Stimulated activated naive B cell treated with anti-CD40 and anti-IgM and Interleukin-4, amounts not matched to agents 10 μg/mL and 1 μg/mL and 100 μg/mL, for 72 hours (primary cell): ENCODE results near the gene TEX11.
"Not testable (repeated sequence)": the region's sequence is repeated elsewhere in the genome, so short reads cannot be mapped to it uniquely, and the experiment has no call there.

ENCODE experiments used
- ATAC-seq, 2 donors: fragments of 150-1000 bp; cut with Tn5 transposase; replicated peaks; 2 replicates each; pipeline ENCODE4 v1.10.0; 2021; ENCODE audit warnings: moderate library complexity in 1 of 2
- DNase-seq: peaks from one replicate; pipeline ENCODE4 v3.0.0; 2021
- H3K27ac Mint-ChIP-seq: one replicate; pipeline ENCODE4 v1.8.0; 2022; ENCODE audit warnings: mild to moderate bottlenecking, mixed read lengths
- H3K27me3 Mint-ChIP-seq, 2 donors: one replicate each; pipeline ENCODE4 v1.8.0; 2022; ENCODE audit warnings: mixed read lengths in 2 of 2
- H3K36me3 Mint-ChIP-seq, 2 donors: one replicate each; pipeline ENCODE4 v1.8.0; 2022; ENCODE audit warnings: mixed read lengths in 2 of 2, mild to moderate bottlenecking in 1 of 2
- H3K4me1 Mint-ChIP-seq, 2 donors: one replicate each; pipeline ENCODE4 v1.8.0; 2022; ENCODE audit warnings: mixed read lengths in 2 of 2, mild to moderate bottlenecking in 1 of 2
- H3K4me3 Mint-ChIP-seq, 2 donors: one replicate each; pipeline ENCODE4 v1.8.0; 2022; ENCODE audit warnings: mild to moderate bottlenecking in 2 of 2, mixed read lengths in 2 of 2, moderate library complexity in 1 of 2
- H3K9me3 Mint-ChIP-seq, 2 donors: one replicate each; pipeline ENCODE4 v1.8.0; 2022; ENCODE audit warnings: mixed read lengths in 2 of 2, mild to moderate bottlenecking in 1 of 2

The TEX11 gene

DNA sequence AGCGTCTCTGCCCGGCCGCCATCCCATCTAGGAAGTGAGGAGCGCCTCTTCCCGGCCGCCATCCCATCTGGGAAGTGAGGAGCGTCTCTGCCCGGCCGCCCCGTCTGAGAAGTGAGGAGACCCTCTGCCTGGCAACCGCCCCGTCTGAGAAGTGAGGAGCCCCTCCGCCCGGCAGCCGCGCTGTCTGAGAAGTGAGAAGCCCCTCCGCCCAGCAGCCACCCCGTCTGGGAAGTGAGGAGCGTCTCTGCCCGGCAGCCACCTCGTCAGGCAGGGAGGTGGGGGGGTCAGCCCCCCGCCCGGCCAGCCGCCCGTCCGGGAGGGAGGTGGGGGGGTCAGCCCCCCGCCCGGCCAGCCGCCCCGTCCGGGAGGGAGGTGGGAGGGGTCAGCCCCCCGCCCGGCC is 229.1 kb downstream of the TEX11 start:
- not testable (repeated sequence) for H3K4me3 Mint-ChIP-seq, H3K4me1 Mint-ChIP-seq, H3K9me3 Mint-ChIP-seq, ATAC-seq, H3K27ac Mint-ChIP-seq, H3K36me3 Mint-ChIP-seq, DNase-seq, H3K27me3 Mint-ChIP-seq

GRCh38 chrX:70675284-70675683 is 233.2 kb downstream of the TEX11 start:
- DNase-seq (no peak), ATAC-seq (peak in 1 of 2 donors; percentile 31)
- Mint-ChIP-seq H3K27ac (no peak overlapping the region), H3K4me1 (peaks cover 2 to 5% of the 10 kb centered on the region in 2 donors), H3K27me3 (peaks cover 0 to 7% of the 10 kb centered on the region in 2 donors), H3K9me3 (peaks cover 4 to 6% of the 10 kb centered on the region in 2 donors), H3K36me3 (no peaks in the 10 kb centered on the region), H3K4me3 (peak overlapping the region in 1 of 2 donors; percentile 47)

DNA sequence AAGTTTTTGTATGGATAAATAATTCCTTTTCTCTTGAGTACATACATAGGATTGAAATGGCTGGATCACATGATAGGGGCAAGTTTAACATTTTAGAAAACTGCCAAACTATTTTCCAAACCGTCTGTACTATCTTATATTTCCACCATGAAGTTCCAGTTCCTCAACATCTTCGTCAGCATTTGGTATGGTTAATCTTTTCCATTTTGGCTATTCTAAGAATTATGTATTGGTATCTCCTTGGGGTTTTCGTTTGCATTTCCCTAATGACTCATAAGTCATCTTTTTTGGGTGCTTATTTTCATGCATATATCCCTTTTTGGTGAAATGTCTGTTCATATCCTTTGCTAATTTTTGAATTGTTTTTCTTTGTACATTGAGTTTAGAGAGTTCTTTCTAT is 236.2 kb downstream of the TEX11 start:
- Mint-ChIP-seq H3K4me3 (no peak overlapping the region), H3K4me1 (peaks cover 2 to 5% of the 10 kb centered on the region in 2 donors), H3K27ac (no peak overlapping the region), H3K36me3 (no peaks in the 10 kb centered on the region), H3K9me3 (peaks cover 4 to 6% of the 10 kb centered on the region in 2 donors), H3K27me3 (peaks cover 0 to 3% of the 10 kb centered on the region in 2 donors)
- DNase-seq, result no peak
- ATAC-seq, result peak; percentile 48 to 51

GRCh38 chrX:70669120-70669519 is 239.4 kb downstream of the TEX11 start:
- Mint-ChIP-seq H3K9me3 (peaks cover 0 to 1% of the 10 kb centered on the region in 2 donors), H3K27ac (no peak overlapping the region), H3K4me3 (no peak overlapping the region), H3K4me1 (peaks cover 0 to 5% of the 10 kb centered on the region in 2 donors), H3K36me3 (no peaks in the 10 kb centered on the region), H3K27me3 (peaks cover 0 to 7% of the 10 kb centered on the region in 2 donors)
- ATAC-seq (no peak), DNase-seq (no peak)

- Mint-ChIP-seq H3K4me3 (no peak overlapping the region), H3K9me3 (no peaks in the 10 kb centered on the region), H3K27me3 (peaks cover 0 to 7% of the 10 kb centered on the region in 2 donors), H3K36me3 (no peaks in the 10 kb centered on the region), H3K27ac (no peak overlapping the region), H3K4me1 (no peaks in the 10 kb centered on the region)
- no peak for DNase-seq
- peak; percentile 75 to 78 for ATAC-seq
Measured at GRCh38 chrX:70664726-70665125, 243.8 kb downstream of the TEX11 start.

- not testable (repeated sequence) for H3K4me1 Mint-ChIP-seq, DNase-seq, H3K27ac Mint-ChIP-seq, ATAC-seq, H3K27me3 Mint-ChIP-seq, H3K4me3 Mint-ChIP-seq, H3K36me3 Mint-ChIP-seq, H3K9me3 Mint-ChIP-seq
Measured at GRCh38 chrX:70661124-70661523, 247.4 kb downstream of the TEX11 start.

- H3K27ac Mint-ChIP-seq, H3K4me1 Mint-ChIP-seq, DNase-seq, ATAC-seq, H3K9me3 Mint-ChIP-seq, H3K27me3 Mint-ChIP-seq, H3K36me3 Mint-ChIP-seq, H3K4me3 Mint-ChIP-seq: not testable (repeated sequence)
Measured at GRCh38 chrX:70657546-70657945, 251.0 kb downstream of the TEX11 start.

DNA sequence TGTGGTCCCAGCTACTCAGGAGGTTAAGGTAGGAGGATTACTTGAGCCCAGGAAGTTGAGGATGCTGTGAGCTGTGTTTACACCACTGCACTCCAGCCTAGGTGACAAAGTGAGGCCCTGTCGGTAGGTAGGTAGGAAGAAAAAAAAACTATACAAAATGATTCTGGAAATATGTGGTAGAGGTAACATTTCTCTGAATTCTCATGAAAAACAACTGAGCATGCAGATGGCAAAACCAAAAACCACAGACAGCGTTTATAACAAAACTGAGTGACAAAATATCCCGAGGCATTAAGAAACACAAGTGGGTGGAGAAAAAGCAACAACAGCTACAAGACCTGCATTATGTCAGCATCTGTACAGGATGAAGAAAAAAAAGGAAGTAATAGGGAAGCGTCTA is 252.2 kb downstream of the TEX11 start:
- Mint-ChIP-seq H3K36me3 (no peaks in the 10 kb centered on the region), H3K4me3 (no peak overlapping the region), H3K27ac (no peak overlapping the region), H3K4me1 (no peaks in the 10 kb centered on the region), H3K9me3 (no peaks in the 10 kb centered on the region), H3K27me3 (peaks cover 0 to 6% of the 10 kb centered on the region in 2 donors)
- DNase-seq, result no peak
- ATAC-seq, result no peak

DNA sequence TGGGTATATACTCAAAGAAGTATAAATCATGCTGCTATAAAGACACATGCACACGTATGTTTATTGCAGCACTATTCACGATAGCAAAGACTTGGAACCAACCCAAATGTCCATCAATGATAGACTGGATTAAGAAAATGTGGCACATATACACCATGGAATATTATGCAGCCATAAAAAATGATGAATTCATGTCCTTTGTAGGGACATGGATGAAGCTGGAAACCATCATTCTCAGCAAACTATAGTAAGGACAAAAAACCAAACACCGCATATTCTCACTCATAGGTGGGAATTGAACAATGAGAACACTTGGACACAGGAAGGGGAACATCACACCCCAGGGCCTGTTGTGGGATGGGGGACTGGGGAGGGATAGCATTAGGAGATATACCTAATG is 260.6 kb downstream of the TEX11 start:
- H3K4me3 Mint-ChIP-seq, DNase-seq, H3K27ac Mint-ChIP-seq, ATAC-seq, H3K36me3 Mint-ChIP-seq, H3K27me3 Mint-ChIP-seq, H3K4me1 Mint-ChIP-seq: not testable (repeated sequence)
- peaks cover 4 to 15% of the 10 kb centered on the region in 2 donors for H3K9me3 Mint-ChIP-seq

GRCh38 chrX:70636218-70636617 is 272.3 kb downstream of the TEX11 start:
- no peak for DNase-seq
- no peaks in the 10 kb centered on the region for H3K4me1 Mint-ChIP-seq
- ATAC-seq, result no peak
- no peak overlapping the region for H3K27ac Mint-ChIP-seq
- H3K4me3 Mint-ChIP-seq, result no peak overlapping the region
- H3K9me3 Mint-ChIP-seq, result peaks cover 0 to under 1% of the 10 kb centered on the region in 2 donors
- H3K36me3 Mint-ChIP-seq, result no peaks in the 10 kb centered on the region
- no peaks in the 10 kb centered on the region for H3K27me3 Mint-ChIP-seq

DNA sequence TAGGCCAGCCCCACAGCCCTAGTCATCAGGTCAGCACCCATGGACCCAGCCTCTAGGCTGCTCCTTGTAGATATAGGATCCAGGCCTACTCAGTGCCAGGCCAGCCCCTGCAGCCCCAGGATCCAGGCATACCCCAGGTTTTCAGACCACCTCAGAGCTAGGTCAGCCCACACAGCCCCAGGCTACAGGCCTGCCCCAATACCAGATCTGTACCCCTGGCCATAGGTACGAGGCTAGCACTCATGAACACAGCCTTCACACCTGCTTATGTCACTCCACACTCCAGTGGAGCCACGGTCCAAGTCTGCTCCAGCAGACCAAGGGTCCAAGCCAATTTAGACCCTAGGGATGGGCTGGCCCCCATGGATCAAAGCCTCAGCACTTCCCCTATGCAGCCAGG is 272.8 kb downstream of the TEX11 start:
- ATAC-seq (no peak), DNase-seq (no peak)
- H3K4me3 Mint-ChIP-seq, result no peak overlapping the region
- no peaks in the 10 kb centered on the region for H3K9me3 Mint-ChIP-seq
- no peaks in the 10 kb centered on the region for H3K36me3 Mint-ChIP-seq
- no peak overlapping the region for H3K27ac Mint-ChIP-seq
- H3K27me3 Mint-ChIP-seq, result no peaks in the 10 kb centered on the region
- H3K4me1 Mint-ChIP-seq, result no peaks in the 10 kb centered on the region

GRCh38 chrX:70635227-70635626 is 273.3 kb downstream of the TEX11 start:
- Mint-ChIP-seq H3K4me3 (no peak overlapping the region), H3K27ac (no peak overlapping the region), H3K4me1 (no peaks in the 10 kb centered on the region), H3K9me3 (no peaks in the 10 kb centered on the region), H3K27me3 (no peaks in the 10 kb centered on the region), H3K36me3 (no peaks in the 10 kb centered on the region)
- DNase-seq (no peak), ATAC-seq (no peak)

- Mint-ChIP-seq H3K36me3 (no peaks in the 10 kb centered on the region), H3K4me3 (no peak overlapping the region), H3K27ac (no peak overlapping the region), H3K9me3 (no peaks in the 10 kb centered on the region), H3K4me1 (no peaks in the 10 kb centered on the region), H3K27me3 (peaks cover 11 to 17% of the 10 kb centered on the region in 2 donors)
- ATAC-seq, result no peak
- DNase-seq, result no peak
Measured at GRCh38 chrX:70621743-70622142, 286.8 kb downstream of the TEX11 start.

DNA sequence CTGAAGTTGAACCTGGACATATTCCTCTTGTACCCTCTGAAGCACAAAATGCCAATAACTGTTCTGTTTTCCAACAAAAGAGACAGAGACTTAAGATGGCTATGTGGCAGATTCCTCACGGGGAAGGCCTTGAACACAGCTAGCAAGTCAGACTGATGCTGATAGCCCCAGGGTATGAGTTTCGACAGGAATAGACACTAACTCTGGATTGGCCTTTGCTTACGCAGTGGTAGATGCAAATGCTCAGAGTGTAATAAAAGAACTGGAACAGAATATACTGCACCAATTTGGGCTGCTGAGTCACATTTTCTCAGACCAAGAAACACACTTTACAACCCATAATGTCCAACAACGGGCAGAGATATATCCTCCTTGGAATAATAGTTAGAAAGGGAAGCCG is 290.0 kb downstream of the TEX11 start:
- H3K4me1 Mint-ChIP-seq, result no peaks in the 10 kb centered on the region
- H3K27me3 Mint-ChIP-seq, result peaks cover 0 to 15% of the 10 kb centered on the region in 2 donors
- DNase-seq (no peak), ATAC-seq (no peak)
- no peak overlapping the region for H3K4me3 Mint-ChIP-seq
- H3K36me3 Mint-ChIP-seq, result no peaks in the 10 kb centered on the region
- H3K9me3 Mint-ChIP-seq, result no peaks in the 10 kb centered on the region
- no peak overlapping the region for H3K27ac Mint-ChIP-seq

DNA sequence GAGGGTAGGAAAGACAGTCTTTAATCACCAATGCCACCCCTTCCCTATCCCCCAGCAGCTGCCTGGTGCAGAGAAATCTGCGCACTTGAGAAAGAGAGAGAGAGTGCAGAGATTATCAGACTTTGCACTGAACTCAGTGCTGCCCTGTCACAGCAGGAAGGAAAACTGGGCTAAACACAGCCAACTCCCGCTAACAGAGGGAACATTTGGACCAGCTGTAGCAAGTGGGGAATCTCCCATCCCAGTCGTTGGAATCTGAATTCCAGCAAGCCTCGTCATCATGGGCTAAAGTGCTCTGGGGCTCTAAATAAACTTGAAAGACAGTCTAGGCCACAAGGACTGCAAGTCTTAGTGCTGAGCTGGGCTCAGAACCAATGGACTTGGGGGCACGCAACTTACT is 295.2 kb downstream of the TEX11 start:
- H3K4me1 Mint-ChIP-seq, result no peaks in the 10 kb centered on the region
- no peak overlapping the region for H3K4me3 Mint-ChIP-seq
- ATAC-seq (no peak), DNase-seq (no peak)
- no peaks in the 10 kb centered on the region for H3K36me3 Mint-ChIP-seq
- H3K9me3 Mint-ChIP-seq, result no peaks in the 10 kb centered on the region
- peaks cover 6 to 12% of the 10 kb centered on the region in 2 donors for H3K27me3 Mint-ChIP-seq
- H3K27ac Mint-ChIP-seq, result no peak overlapping the region

- no peak overlapping the region for H3K27ac Mint-ChIP-seq
- ATAC-seq, result no peak
Measured at GRCh38 chrX:70605352-70605751, 303.2 kb downstream of the TEX11 start.

More at GRCh38 chrX:70605352-70605751, 303.2 kb downstream of the TEX11 start:
- no peaks in the 10 kb centered on the region for H3K36me3 Mint-ChIP-seq
- no peak for DNase-seq
- H3K4me3 Mint-ChIP-seq, result no peak overlapping the region
- H3K4me1 Mint-ChIP-seq, result no peaks in the 10 kb centered on the region
- no peaks in the 10 kb centered on the region for H3K9me3 Mint-ChIP-seq
- H3K27me3 Mint-ChIP-seq, result peaks cover 5 to 6% of the 10 kb centered on the region in 2 donors
